ENCODE measurements around the gene PAX5. TPM values are rescaled to one million over a fixed set of nuclear protein-coding genes. Genes with fewer than 3 reads are reported as not detected.

The PAX5 gene
- total RNA-seq, 3 donors from 2014 or later (not counting 1 experiment from before 2014, with no cell fraction given): 1.3 to 2.1 (median 2.0) TPM

DNA sequence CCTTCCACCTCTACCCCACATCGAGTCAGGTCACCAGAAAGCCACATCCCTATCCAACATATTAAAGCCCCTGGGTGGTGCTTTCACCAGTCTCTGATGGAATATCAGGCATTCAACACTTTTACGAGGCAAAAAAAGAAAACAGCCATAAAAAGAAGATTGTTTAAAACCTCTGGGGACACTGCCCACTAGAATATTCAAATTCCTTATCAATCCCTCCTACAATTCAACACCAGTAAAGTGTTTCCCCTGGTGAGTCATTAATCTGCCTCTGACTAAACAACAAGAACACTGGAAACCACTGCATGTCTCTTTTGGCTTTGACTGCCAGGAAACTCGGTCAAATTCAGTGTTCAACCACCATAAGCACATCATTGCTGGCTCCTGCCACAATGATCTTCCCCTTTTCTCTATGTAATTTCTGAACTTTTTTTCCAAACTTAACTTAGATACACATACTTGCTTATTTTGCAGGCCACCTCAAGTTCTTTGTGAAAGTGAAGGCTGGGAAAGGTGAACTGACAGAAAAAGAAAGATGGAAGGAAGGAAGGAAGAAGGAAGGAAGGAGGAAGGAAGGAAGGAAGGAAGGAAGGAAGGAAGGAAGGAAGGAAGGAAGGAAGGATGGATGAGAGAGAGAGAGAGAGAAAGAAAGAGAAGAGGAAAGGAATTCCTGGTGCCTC is 105.3 kb downstream of the PAX5 start:
- TF ChIP-seq, protein P1, sequence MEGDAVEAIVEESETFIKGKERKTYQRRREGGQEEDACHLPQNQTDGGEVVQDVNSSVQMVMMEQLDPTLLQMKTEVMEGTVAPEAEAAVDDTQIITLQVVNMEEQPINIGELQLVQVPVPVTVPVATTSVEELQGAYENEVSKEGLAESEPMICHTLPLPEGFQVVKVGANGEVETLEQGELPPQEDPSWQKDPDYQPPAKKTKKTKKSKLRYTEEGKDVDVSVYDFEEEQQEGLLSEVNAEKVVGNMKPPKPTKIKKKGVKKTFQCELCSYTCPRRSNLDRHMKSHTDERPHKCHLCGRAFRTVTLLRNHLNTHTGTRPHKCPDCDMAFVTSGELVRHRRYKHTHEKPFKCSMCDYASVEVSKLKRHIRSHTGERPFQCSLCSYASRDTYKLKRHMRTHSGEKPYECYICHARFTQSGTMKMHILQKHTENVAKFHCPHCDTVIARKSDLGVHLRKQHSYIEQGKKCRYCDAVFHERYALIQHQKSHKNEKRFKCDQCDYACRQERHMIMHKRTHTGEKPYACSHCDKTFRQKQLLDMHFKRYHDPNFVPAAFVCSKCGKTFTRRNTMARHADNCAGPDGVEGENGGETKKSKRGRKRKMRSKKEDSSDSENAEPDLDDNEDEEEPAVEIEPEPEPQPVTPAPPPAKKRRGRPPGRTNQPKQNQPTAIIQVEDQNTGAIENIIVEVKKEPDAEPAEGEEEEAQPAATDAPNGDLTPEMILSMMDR (IDR thresholded peaks at IDR 0.05): no peak
- 11% methylated on average over 3 of the region's 3 CpGs for WGBS (ENCODE audit: insufficient coverage)

DNA sequence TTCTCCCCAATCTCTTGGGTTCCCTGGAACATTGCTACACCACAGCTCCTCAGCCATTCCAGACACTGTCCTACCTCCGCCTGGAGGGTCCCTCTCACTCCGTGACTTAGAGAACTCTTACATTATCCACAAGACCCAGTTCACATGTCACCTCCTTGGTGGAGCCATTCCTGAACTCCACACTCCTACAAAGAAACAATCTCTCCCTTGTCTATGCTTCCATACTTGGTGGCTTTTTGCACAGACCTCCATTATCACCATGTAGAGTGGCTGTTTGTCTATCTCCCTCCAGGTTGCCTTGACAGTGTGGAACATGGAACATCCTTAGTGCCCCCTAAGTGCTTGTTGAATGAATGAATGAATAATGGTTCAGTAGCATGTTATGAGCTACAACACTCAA is 105.9 kb downstream of the PAX5 start:
- Mint-ChIP-seq H3K27ac (no peak overlapping the region), H3K4me3 (no peak overlapping the region), H3K27me3 (ENCODE audit: low read depth in 2 of 2) (peaks cover 16 to 19% of the 10 kb centered on the region in 2 donors), H3K4me1 (peaks cover 0 to 4% of the 10 kb centered on the region in 2 donors), H3K36me3 (no peaks in the 10 kb centered on the region), H3K9me3 (peaks cover 3% of the 10 kb centered on the region in 2 donors)
- Histone ChIP-seq H3K27me3 (ENCODE audit: control insufficient read depth, insufficient read depth, low read length) (no peaks in the 10 kb centered on the region), H3K36me3 (ENCODE audit: control insufficient read depth, insufficient read depth, low read length) (no peaks in the 10 kb centered on the region), H3K27ac (ENCODE audit: low read length) (no peak overlapping the region), H3K4me1 (ENCODE audit: control insufficient read depth, insufficient read depth, low read length) (no peaks in the 10 kb centered on the region), H3K4me3 (ENCODE audit: low read length) (no peak overlapping the region), H3K9me3 (ENCODE audit: control insufficient read depth, insufficient read depth, low read length) (no peaks in the 10 kb centered on the region)
- intact Hi-C loops (cut with micrococcal nuclease): no loop called here
- no peak for ATAC-seq
- TF ChIP-seq, protein P1 (IDR thresholded peaks at IDR 0.05): no peak
- no peak for DNase-seq
- WGBS (ENCODE audit: insufficient coverage): 94% methylated on average over 2 of the region's 2 CpGs

More for the DNA sequence above, 105.3 kb downstream of the PAX5 start:
- Histone ChIP-seq H3K9me3 (ENCODE audit: control insufficient read depth, insufficient read depth, low read length) (no peaks in the 10 kb centered on the region), H3K27ac (ENCODE audit: low read length) (no peak overlapping the region), H3K4me3 (ENCODE audit: low read length) (no peak overlapping the region), H3K27me3 (ENCODE audit: control insufficient read depth, insufficient read depth, low read length) (no peaks in the 10 kb centered on the region), H3K36me3 (ENCODE audit: control insufficient read depth, insufficient read depth, low read length) (no peaks in the 10 kb centered on the region), H3K4me1 (ENCODE audit: control insufficient read depth, insufficient read depth, low read length) (no peaks in the 10 kb centered on the region)
- Mint-ChIP-seq H3K9me3 (peaks cover 3% of the 10 kb centered on the region in 2 donors), H3K36me3 (no peaks in the 10 kb centered on the region), H3K4me3 (no peak overlapping the region), H3K4me1 (peaks cover 0 to 4% of the 10 kb centered on the region in 2 donors), H3K27me3 (ENCODE audit: low read depth in 2 of 2) (peaks cover 19 to 20% of the 10 kb centered on the region in 2 donors), H3K27ac (no peak overlapping the region)
- intact Hi-C loops (cut with micrococcal nuclease): no loop called here
- ATAC-seq: no peak
- DNase-seq: no peak

DNA sequence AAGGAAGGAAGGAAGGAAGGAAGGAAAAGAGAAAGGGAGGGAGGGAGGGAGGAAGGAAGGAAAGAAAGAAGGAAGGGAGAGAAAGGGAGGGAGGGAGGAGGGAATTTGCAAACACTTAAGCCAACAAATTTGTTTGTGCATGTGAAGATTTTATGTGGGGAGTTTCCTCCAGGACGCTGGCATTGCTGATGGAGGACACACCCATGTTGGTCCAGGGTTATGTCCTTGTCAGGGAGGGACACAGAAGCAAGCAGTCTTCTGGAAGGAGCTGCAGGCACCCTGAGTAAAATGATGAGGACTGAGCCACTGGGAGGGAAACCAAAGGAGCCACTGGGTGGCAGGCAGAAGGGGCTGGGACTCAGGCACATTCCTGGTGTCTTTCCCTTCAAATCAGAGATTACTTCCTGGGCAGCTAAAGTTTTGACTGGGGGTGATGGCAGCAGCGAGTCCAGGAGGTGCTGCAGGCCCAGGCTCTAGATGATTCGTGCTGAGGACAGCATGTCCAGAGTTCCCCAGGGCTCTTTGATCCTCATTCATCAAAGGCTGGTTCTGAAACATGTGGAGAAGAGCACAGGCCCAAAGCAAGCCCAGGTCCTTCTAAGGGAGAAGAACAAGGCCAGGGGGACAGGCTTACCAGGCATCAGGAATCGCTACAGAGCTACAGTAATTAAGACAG is 109.2 kb downstream of the PAX5 start:
- TF ChIP-seq, protein P1 (IDR thresholded peaks at IDR 0.05): no peak
- no peak overlapping the region for H3K4me3 ChIP-seq (ENCODE audit: low read length)
- 68% methylated on average over 4 of the region's 4 CpGs for WGBS (ENCODE audit: insufficient coverage)

More for the DNA sequence above, 109.2 kb downstream of the PAX5 start:
- Mint-ChIP-seq H3K9me3 (no peaks in the 10 kb centered on the region), H3K36me3 (no peaks in the 10 kb centered on the region), H3K27me3 (ENCODE audit: low read depth in 2 of 2) (peaks cover 11 to 19% of the 10 kb centered on the region in 2 donors), H3K4me1 (peaks cover 0 to 4% of the 10 kb centered on the region in 2 donors), H3K4me3 (no peak overlapping the region), H3K27ac (no peak overlapping the region)
- H3K27me3 ChIP-seq (ENCODE audit: control insufficient read depth, insufficient read depth, low read length): no peaks in the 10 kb centered on the region
- ATAC-seq (no peak), DNase-seq (no peak)
- H3K4me1 ChIP-seq (ENCODE audit: control insufficient read depth, insufficient read depth, low read length): no peaks in the 10 kb centered on the region
- H3K9me3 ChIP-seq (ENCODE audit: control insufficient read depth, insufficient read depth, low read length): no peaks in the 10 kb centered on the region
- intact Hi-C loops (cut with micrococcal nuclease): no loop called here
- no peaks in the 10 kb centered on the region for H3K36me3 ChIP-seq (ENCODE audit: control insufficient read depth, insufficient read depth, low read length)
- no peak overlapping the region for H3K27ac ChIP-seq (ENCODE audit: low read length)

Measured in natural killer cell (primary cell).